Parathyroid adenoma (tissue), 2 donors: Measurements from ENCODE around the gene SEMG2.

ENCODE experiments used
- H2AFZ ChIP-seq: fragments of 300-600 bp; sonication (generic); one replicate; pipeline ENCODE4 v1.7.0; 2017; ENCODE audit warnings: antibody characterized with exemption, mild to moderate bottlenecking
- H3K27ac ChIP-seq: fragments of 300-600 bp; sonication (generic); one replicate; pipeline ENCODE4 v1.7.0; 2017
- H3K27me3 ChIP-seq: fragments of 300-600 bp; sonication (generic); one replicate; pipeline ENCODE4 v1.7.0; 2017; ENCODE audit warnings: low read length; ENCODE audit not compliant: control insufficient read depth, insufficient read depth
- H3K36me3 ChIP-seq: fragments of 300-600 bp; sonication (generic); one replicate; pipeline ENCODE4 v1.7.0; 2017; ENCODE audit warnings: low read length; ENCODE audit not compliant: control insufficient read depth, insufficient read depth
- H3K4me1 ChIP-seq: fragments of 300-600 bp; sonication (generic); one replicate; pipeline ENCODE4 v1.7.0; 2017; ENCODE audit warnings: control low read depth
- H3K4me2 ChIP-seq: fragments of 300-600 bp; sonication (generic); one replicate; pipeline ENCODE4 v1.7.0; 2017; ENCODE audit warnings: low read length
- H3K4me3 ChIP-seq: fragments of 300-600 bp; sonication (generic); one replicate; pipeline ENCODE4 v1.7.0; 2017; ENCODE audit warnings: low read depth, low read length
- H3K79me2 ChIP-seq: fragments of 300-600 bp; sonication (generic); one replicate; pipeline ENCODE4 v1.7.0; 2017; ENCODE audit warnings: control low read depth
- H3K9ac ChIP-seq: fragments of 300-600 bp; sonication (generic); one replicate; pipeline ENCODE4 v1.7.0; 2017; ENCODE audit warnings: mild to moderate bottlenecking
- H3K9me3 ChIP-seq: fragments of 300-600 bp; sonication (generic); one replicate; pipeline ENCODE4 v1.7.0; 2017; ENCODE audit warnings: low read length; ENCODE audit not compliant: control insufficient read depth
- CTCF ChIP-seq: fragments of 300-600 bp; sonication (generic); IDR thresholded peaks from one replicate; pipeline ENCODE4 v1.7.0; 2017; ENCODE audit warnings: antibody characterized with exemption, mild to moderate bottlenecking
- donor health status: primary hyperparathyroidism.

The SEMG2 gene

GRCh38 chr20:45246109-45246508, 24.9 kb downstream of the SEMG2 start:
- no peak overlapping the region for H3K4me2 ChIP-seq
- H3K27me3 ChIP-seq = no peaks in the 10 kb centered on the region
- H3K79me2 ChIP-seq = no peaks in the 10 kb centered on the region
- no peak overlapping the region for H3K27ac ChIP-seq
- H3K36me3 ChIP-seq = no peaks in the 10 kb centered on the region
- no peak overlapping the region for H3K9ac ChIP-seq
- no peak overlapping the region for H3K4me3 ChIP-seq
- H3K4me1 ChIP-seq = no peaks in the 10 kb centered on the region
- TF ChIP-seq CTCF = no peak
- no peaks in the 10 kb centered on the region for H3K9me3 ChIP-seq
- no peak overlapping the region for H2AFZ ChIP-seq

GRCh38 chr20:45247865-45248264, 26.7 kb downstream of the SEMG2 start:
- no peak for TF ChIP-seq CTCF
- H3K4me3 ChIP-seq = no peak overlapping the region
- no peaks in the 10 kb centered on the region for H3K36me3 ChIP-seq
- H2AFZ ChIP-seq = no peak overlapping the region
- H3K27ac ChIP-seq = no peak overlapping the region
- no peak overlapping the region for H3K4me2 ChIP-seq
- no peaks in the 10 kb centered on the region for H3K9me3 ChIP-seq
- no peaks in the 10 kb centered on the region for H3K79me2 ChIP-seq
- no peaks in the 10 kb centered on the region for H3K27me3 ChIP-seq
- no peak overlapping the region for H3K9ac ChIP-seq
- no peaks in the 10 kb centered on the region for H3K4me1 ChIP-seq

- H3K36me3 ChIP-seq = no peaks in the 10 kb centered on the region
- no peaks in the 10 kb centered on the region for H3K9me3 ChIP-seq
- H3K9ac ChIP-seq = no peak overlapping the region
- no peak overlapping the region for H2AFZ ChIP-seq
- H3K4me1 ChIP-seq = no peaks in the 10 kb centered on the region
- H3K27ac ChIP-seq = no peak overlapping the region
- H3K27me3 ChIP-seq = no peaks in the 10 kb centered on the region
- TF ChIP-seq CTCF = no peak
- no peak overlapping the region for H3K4me2 ChIP-seq
- H3K79me2 ChIP-seq = no peaks in the 10 kb centered on the region
- H3K4me3 ChIP-seq = no peak overlapping the region
Measured at GRCh38 chr20:45248609-45249008, 27.4 kb downstream of the SEMG2 start.

GRCh38 chr20:45251884-45252560, 30.8 kb downstream of the SEMG2 start:
- Histone ChIP-seq H3K4me3 (no peak overlapping the region), H3K79me2 (no peaks in the 10 kb centered on the region), H3K9ac (no peak overlapping the region), H3K27me3 (no peaks in the 10 kb centered on the region), H3K4me1 (peaks cover 10% of the 10 kb centered on the region), H3K36me3 (no peaks in the 10 kb centered on the region), H3K27ac (no peak overlapping the region), H3K9me3 (no peaks in the 10 kb centered on the region), H3K4me2 (no peak overlapping the region), H2AFZ (no peak overlapping the region)
- no peak for TF ChIP-seq CTCF

GRCh38 chr20:45253261-45253660, 32.1 kb downstream of the SEMG2 start:
- Histone ChIP-seq H3K4me1 (peaks cover 10% of the 10 kb centered on the region), H3K4me3 (no peak overlapping the region), H2AFZ (no peak overlapping the region), H3K4me2 (no peak overlapping the region), H3K79me2 (no peaks in the 10 kb centered on the region), H3K9ac (no peak overlapping the region), H3K9me3 (no peaks in the 10 kb centered on the region), H3K27me3 (no peaks in the 10 kb centered on the region), H3K36me3 (no peaks in the 10 kb centered on the region), H3K27ac (no peak overlapping the region)
- TF ChIP-seq CTCF = no peak
